ENCODE results near the gene KRTAP21-3. TPM values are rescaled to one million over a fixed set of nuclear protein-coding genes. Genes with fewer than 3 reads are reported as not detected.

Gene KRTAP21-3
- total and polyA plus RNA-seq, 2 of the 13 experiments (the other 11 are each of a cell fraction or from before 2014, with no cell fraction given): not detected

DNA sequence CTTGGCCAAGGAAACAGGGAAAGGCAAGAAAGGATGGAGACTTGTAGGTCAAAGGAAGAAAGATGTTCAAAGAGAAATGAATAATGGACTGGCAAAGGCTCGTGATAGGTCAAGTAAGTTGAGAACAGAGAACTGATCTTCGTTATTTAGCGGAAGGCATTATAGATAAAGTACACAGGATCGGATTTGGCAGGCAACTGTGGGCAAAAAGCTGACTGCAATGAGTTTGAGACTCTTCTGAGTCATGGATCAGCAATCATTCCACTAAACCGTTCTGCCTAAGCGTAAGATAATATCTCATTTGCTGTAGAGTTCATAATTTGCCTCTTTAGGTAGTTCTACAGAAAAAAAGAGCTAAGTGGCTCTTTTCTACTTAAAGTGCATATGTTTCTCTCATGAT is 34.1 kb downstream of the KRTAP21-3 start (continued):
- no peak for TF ChIP-seq ZNF407 (CRISPR knock-in tag; IDR thresholded peaks at IDR 0.05; ENCODE audit: not compliant biosample characterization)
- no peak for TF ChIP-seq NBN (conservative IDR thresholded peaks at IDR 0.05)
- TF ChIP-seq ZBTB26 (CRISPR knock-in tag; IDR thresholded peaks at IDR 0.05; ENCODE audit: borderline replicate concordance): no peak
- TF ChIP-seq HNF1B (CRISPR knock-in tag; IDR thresholded peaks at IDR 0.05): no peak
- no peak for TF ChIP-seq HOXA3 (CRISPR knock-in tag; IDR thresholded peaks at IDR 0.05)
